MCF 10A (cell line): ENCODE measurements around the gene SMURF1. TPM values are rescaled to one million over a fixed set of nuclear protein-coding genes. Genes with fewer than 3 reads are reported as not detected.

ENCODE experiments used
- BruUV-seq: library from RNA; stranded (reverse); fragments of 400-500 nt; replicated peaks from 2 replicates; lab custom pipeline; 2021; lab: Mats Ljungman, UMichigan
- CTCF ChIA-PET: fragments of 300-600 bp; sonication (Branson Sonifier 250); formaldehyde crosslinking; extraction: SDS; loops from one replicate; lab custom pipeline; 2021; ENCODE audit warnings: antibody characterized with exemption, inconsistent platforms; lab: Yijun Ruan, JAX
- POLR2A ChIA-PET: fragments of 300-600, 350-650 bp; sonication (Branson Sonifier 250); formaldehyde crosslinking; extraction: SDS; loops from one replicate; lab custom pipeline; 2020; ENCODE audit warnings: antibody characterized with exemption, inconsistent platforms; lab: Yijun Ruan, JAX
- DNase-seq: peaks from one replicate; pipeline ENCODE4 v3.0.0-alpha.2; 2018; ENCODE audit not compliant: unreplicated experiment
- H3K27ac Mint-ChIP-seq: one replicate; pipeline ENCODE4 v1.8.0; 2022; ENCODE audit warnings: mild to moderate bottlenecking, low read depth, mixed read lengths; ENCODE audit not compliant: unreplicated experiment
- H3K27me3 Mint-ChIP-seq: one replicate; pipeline ENCODE4 v1.8.0; 2022; ENCODE audit warnings: mixed read lengths; ENCODE audit not compliant: insufficient read depth, unreplicated experiment
- H3K36me3 Mint-ChIP-seq: one replicate; pipeline ENCODE4 v1.8.0; 2022; ENCODE audit warnings: mild to moderate bottlenecking, moderate library complexity, mixed read lengths; ENCODE audit not compliant: insufficient read depth, unreplicated experiment
- H3K4me1 Mint-ChIP-seq: one replicate; pipeline ENCODE4 v1.8.0; 2022; ENCODE audit warnings: mixed read lengths; ENCODE audit not compliant: insufficient read depth, unreplicated experiment
- H3K4me3 Mint-ChIP-seq: one replicate; pipeline ENCODE4 v1.8.0; 2022; ENCODE audit warnings: mild to moderate bottlenecking, moderate library complexity, mixed read lengths; ENCODE audit not compliant: unreplicated experiment
- H3K9me3 Mint-ChIP-seq: one replicate; pipeline ENCODE4 v1.8.0; 2022; ENCODE audit warnings: mixed read lengths; ENCODE audit not compliant: unreplicated experiment
- intact Hi-C: fragments of 100-400 bp; cut with micrococcal nuclease; formaldehyde crosslinking; loops from 2 replicates; pipeline ENCODE4 v1.14.1; 2022
- total RNA-seq: library from RNA; stranded (reverse); gene quantifications from 2 replicates; pipeline ENCODE4 v1.2.3, GENCODE V29; 2022
- TF ChIP-seq, protein P1 (sequence below): fragments of 200-600 bp; IDR thresholded peaks from one replicate; pipeline ENCODE4 v1.8.0; 2022; ENCODE audit warnings: antibody characterized with exemption, mild to moderate bottlenecking; ENCODE audit not compliant: unreplicated experiment

Gene SMURF1
- total RNA-seq, 1 experiment from 2014 or later: 19.9 TPM

DNA sequence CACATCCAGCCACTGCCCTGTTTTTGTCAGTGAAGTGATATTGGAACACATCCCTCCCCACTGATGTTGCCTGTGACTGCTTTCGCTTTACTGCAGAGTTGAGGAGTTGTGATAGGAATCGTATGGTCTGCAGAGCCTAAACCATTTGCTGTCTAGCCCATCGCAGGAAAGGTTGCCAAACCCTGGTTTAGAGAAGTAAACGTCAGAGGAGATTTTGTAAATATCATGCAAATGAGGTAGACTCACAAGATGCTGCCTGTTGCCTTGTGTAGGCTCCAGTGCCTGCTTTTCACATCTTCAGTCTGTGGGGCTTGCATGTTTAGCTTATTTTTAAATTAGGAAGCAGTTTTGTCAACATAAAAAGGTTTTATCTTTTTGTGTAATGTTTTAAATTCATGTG, 158.5 kb downstream of the SMURF1 start:
- no peak for DNase-seq
- Mint-ChIP-seq H3K9me3 (peaks cover 7% of the 10 kb centered on the region), H3K4me1 (no peaks in the 10 kb centered on the region), H3K27me3 (no peaks in the 10 kb centered on the region), H3K36me3 (peaks cover 99% of the 10 kb centered on the region), H3K27ac (no peak overlapping the region), H3K4me3 (no peak overlapping the region)
- intact Hi-C loops: no loop called here
- no TSS peak for BruUV-seq
- ChIA-PET POLR2A (no interaction called here), CTCF (no interaction called here)
- TF ChIP-seq, protein P1, sequence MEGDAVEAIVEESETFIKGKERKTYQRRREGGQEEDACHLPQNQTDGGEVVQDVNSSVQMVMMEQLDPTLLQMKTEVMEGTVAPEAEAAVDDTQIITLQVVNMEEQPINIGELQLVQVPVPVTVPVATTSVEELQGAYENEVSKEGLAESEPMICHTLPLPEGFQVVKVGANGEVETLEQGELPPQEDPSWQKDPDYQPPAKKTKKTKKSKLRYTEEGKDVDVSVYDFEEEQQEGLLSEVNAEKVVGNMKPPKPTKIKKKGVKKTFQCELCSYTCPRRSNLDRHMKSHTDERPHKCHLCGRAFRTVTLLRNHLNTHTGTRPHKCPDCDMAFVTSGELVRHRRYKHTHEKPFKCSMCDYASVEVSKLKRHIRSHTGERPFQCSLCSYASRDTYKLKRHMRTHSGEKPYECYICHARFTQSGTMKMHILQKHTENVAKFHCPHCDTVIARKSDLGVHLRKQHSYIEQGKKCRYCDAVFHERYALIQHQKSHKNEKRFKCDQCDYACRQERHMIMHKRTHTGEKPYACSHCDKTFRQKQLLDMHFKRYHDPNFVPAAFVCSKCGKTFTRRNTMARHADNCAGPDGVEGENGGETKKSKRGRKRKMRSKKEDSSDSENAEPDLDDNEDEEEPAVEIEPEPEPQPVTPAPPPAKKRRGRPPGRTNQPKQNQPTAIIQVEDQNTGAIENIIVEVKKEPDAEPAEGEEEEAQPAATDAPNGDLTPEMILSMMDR: no peak

DNA sequence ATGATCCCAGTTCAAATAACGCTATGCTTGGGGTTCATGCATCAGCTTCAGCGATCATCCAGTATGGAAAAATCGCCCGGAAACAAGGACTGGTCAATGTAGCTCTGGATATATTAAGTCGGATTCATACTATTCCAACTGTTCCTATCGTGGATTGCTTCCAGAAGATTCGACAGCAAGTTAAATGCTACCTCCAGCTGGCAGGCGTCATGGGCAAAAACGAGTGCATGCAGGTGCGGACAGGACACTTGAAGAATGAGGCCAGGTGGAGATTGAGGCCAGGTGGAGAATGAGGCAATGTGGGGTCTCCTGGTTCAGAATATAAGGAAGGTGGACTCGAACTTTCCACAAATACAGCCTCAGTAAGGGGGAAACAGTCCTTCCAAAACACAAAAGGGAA, 159.8 kb downstream of the SMURF1 start:
- no TSS peak for BruUV-seq
- ChIA-PET CTCF (interaction anchor here (0.8 kb wide), 1 partner anchor 19 kb away, joined by 5 read pairs; no protein-coding TSS in a partner anchor), POLR2A (no interaction called here)
- H3K4me3 Mint-ChIP-seq: no peak overlapping the region
- no peak overlapping the region for H3K27ac Mint-ChIP-seq
- peaks cover 99% of the 10 kb centered on the region for H3K36me3 Mint-ChIP-seq
- no peak for DNase-seq
- peaks cover 7% of the 10 kb centered on the region for H3K9me3 Mint-ChIP-seq
- no peaks in the 10 kb centered on the region for H3K27me3 Mint-ChIP-seq
- H3K4me1 Mint-ChIP-seq: no peaks in the 10 kb centered on the region
- intact Hi-C loops: no loop called here
- TF ChIP-seq, protein P1: no peak

DNA sequence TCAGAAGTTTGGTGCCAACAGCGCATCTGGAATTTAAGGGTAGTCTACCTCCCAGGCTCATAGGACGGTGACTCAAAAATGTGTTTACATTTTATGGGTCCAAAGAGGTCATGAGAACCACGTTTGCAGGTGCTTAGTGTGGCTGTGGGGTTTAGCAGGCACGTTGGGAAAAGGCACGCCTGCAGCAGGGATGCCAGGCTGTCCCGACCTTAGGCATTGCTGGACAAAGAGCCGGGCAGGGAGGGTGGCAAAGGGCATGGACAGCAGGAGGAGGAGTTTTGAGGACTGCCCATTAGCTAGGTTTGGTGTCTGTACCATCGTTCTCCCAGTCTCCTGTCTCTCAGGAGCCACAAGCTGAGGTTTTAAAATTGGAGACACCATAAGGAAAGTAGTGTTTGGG, 161.2 kb downstream of the SMURF1 start:
- peaks cover 7% of the 10 kb centered on the region for H3K9me3 Mint-ChIP-seq
- H3K36me3 Mint-ChIP-seq: peaks cover 99% of the 10 kb centered on the region
- TF ChIP-seq, protein P1: no peak
- BruUV-seq: no TSS peak
- H3K27me3 Mint-ChIP-seq: no peaks in the 10 kb centered on the region
- CTCF ChIA-PET: no interaction called here
- intact Hi-C loops: no loop called here
- no peak overlapping the region for H3K27ac Mint-ChIP-seq
- H3K4me1 Mint-ChIP-seq: no peaks in the 10 kb centered on the region
- no peak for DNase-seq
- H3K4me3 Mint-ChIP-seq: no peak overlapping the region
- POLR2A ChIA-PET: no interaction called here

DNA sequence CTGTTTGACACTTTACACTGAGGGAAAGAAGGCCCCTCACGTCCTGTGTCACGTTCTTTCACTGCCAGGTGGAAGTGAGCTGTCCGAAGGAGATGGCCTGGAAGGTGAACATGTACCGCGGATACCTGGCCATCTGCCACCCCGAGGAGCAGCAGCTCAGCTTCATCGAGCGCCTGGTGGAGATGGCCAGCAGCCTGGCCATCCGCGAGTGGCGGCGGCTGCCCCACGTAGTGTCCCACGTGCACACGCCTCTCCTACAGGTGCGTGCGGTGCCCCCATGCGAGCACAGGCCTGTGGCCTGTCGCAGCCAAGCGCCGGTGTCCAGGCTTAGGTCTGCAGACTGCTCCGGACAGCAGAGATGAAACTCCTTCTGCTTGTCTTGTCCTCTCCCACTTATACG, 162.2 kb downstream of the SMURF1 start:
- ChIA-PET CTCF (no interaction called here), POLR2A (no interaction called here)
- Mint-ChIP-seq H3K27ac (no peak overlapping the region), H3K36me3 (peaks cover 99% of the 10 kb centered on the region), H3K4me1 (no peaks in the 10 kb centered on the region), H3K27me3 (no peaks in the 10 kb centered on the region), H3K9me3 (peaks cover 7% of the 10 kb centered on the region), H3K4me3 (no peak overlapping the region)
- TF ChIP-seq, protein P1: no peak
- intact Hi-C loops: no loop called here
- no peak for DNase-seq
- no TSS peak for BruUV-seq
